ENCODE data around the gene CATSPERZ. TPM values are rescaled to one million over a fixed set of nuclear protein-coding genes. Genes with fewer than 3 reads are reported as not detected.

CATSPERZ gene
- total and polyA plus RNA-seq, 9 of the 15 experiments (the other 6 are each of a cell fraction or from before 2014, with no cell fraction given) = 0.86 to 8.5 (median 3.5) TPM

GRCh38 chr11:64251016-64251752, 49.0 kb upstream of the CATSPERZ start, which contains the start of gene PLCB3 (continued):
- TF ChIP-seq CREB3L1 (IDR thresholded peaks at IDR 0.05; ENCODE audit: borderline replicate concordance, low read depth) = no peak
- TF ChIP-seq JUND (IDR thresholded peaks at IDR 0.05; ENCODE audit: borderline replicate concordance, low read depth, low read length) = no peak
- TF ChIP-seq JUND (tag; IDR thresholded peaks at IDR 0.05; ENCODE audit: borderline replicate concordance, low read depth, low read length) = no peak
- TF ChIP-seq, protein P1, sequence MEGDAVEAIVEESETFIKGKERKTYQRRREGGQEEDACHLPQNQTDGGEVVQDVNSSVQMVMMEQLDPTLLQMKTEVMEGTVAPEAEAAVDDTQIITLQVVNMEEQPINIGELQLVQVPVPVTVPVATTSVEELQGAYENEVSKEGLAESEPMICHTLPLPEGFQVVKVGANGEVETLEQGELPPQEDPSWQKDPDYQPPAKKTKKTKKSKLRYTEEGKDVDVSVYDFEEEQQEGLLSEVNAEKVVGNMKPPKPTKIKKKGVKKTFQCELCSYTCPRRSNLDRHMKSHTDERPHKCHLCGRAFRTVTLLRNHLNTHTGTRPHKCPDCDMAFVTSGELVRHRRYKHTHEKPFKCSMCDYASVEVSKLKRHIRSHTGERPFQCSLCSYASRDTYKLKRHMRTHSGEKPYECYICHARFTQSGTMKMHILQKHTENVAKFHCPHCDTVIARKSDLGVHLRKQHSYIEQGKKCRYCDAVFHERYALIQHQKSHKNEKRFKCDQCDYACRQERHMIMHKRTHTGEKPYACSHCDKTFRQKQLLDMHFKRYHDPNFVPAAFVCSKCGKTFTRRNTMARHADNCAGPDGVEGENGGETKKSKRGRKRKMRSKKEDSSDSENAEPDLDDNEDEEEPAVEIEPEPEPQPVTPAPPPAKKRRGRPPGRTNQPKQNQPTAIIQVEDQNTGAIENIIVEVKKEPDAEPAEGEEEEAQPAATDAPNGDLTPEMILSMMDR (IDR thresholded peaks at IDR 0.05 in 2 of 3, conservative IDR thresholded peaks at IDR 0.05 in 1 of 3; ENCODE audit: insufficient read depth in 2 of 3, low read depth in 1 of 3, low read length in 3 of 3) = peak; percentile 60 to 78 (median 63)
- TF ChIP-seq MIER1 (IDR thresholded peaks at IDR 0.05; ENCODE audit: low read depth) = no peak
- no peak; the same call in 1 of the 2 replicates for TF ChIP-seq DPF2 (IDR thresholded peaks at IDR 0.05)
- TF ChIP-seq ZNF165 (CRISPR knock-in tag; IDR thresholded peaks at IDR 0.05; ENCODE audit: borderline replicate concordance) = no peak
- no peak for TF ChIP-seq MCM7 (IDR thresholded peaks at IDR 0.05)
- no peak for TF ChIP-seq ZKSCAN3 (CRISPR knock-in tag; IDR thresholded peaks at IDR 0.05)
- no peak for TF ChIP-seq ZNF584 (CRISPR knock-in tag; IDR thresholded peaks at IDR 0.05; ENCODE audit: low read depth)
- TF ChIP-seq, protein P2, sequence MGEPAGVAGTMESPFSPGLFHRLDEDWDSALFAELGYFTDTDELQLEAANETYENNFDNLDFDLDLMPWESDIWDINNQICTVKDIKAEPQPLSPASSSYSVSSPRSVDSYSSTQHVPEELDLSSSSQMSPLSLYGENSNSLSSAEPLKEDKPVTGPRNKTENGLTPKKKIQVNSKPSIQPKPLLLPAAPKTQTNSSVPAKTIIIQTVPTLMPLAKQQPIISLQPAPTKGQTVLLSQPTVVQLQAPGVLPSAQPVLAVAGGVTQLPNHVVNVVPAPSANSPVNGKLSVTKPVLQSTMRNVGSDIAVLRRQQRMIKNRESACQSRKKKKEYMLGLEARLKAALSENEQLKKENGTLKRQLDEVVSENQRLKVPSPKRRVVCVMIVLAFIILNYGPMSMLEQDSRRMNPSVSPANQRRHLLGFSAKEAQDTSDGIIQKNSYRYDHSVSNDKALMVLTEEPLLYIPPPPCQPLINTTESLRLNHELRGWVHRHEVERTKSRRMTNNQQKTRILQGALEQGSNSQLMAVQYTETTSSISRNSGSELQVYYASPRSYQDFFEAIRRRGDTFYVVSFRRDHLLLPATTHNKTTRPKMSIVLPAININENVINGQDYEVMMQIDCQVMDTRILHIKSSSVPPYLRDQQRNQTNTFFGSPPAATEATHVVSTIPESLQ (CRISPR knock-in tag; IDR thresholded peaks at IDR 0.05) = 0 out of 2 replicates have a peak, but pooled peaks have one; percentile 41
- TF ChIP-seq FOXA1 (IDR thresholded peaks at IDR 0.05; ENCODE audit: borderline replicate concordance) = no peak
- no peak for TF ChIP-seq CBX5 (IDR thresholded peaks at IDR 0.05; ENCODE audit: borderline replicate concordance, low read depth)
- no peak for TF ChIP-seq MECOM (CRISPR knock-in tag; IDR thresholded peaks at IDR 0.05)
- TF ChIP-seq POLR2A (conservative IDR thresholded peaks at IDR 0.05) = peak; percentile 62
- TF ChIP-seq CTCFL (IDR thresholded peaks at IDR 0.05; ENCODE audit: borderline replicate concordance, insufficient read depth, low read depth, low read length, poor library complexity, severe bottlenecking) = peak; percentile 72
- peak; percentile 46; the same call in 1 of the 2 replicates for TF ChIP-seq ETV5 (CRISPR knock-in tag; IDR thresholded peaks at IDR 0.05; ENCODE audit: low read depth)
- TF ChIP-seq LEF1 (IDR thresholded peaks at IDR 0.05) = no peak
- no peak for TF ChIP-seq TAF7 (tag; IDR thresholded peaks at IDR 0.05)
- TF ChIP-seq DEAF1 (CRISPR knock-in tag; IDR thresholded peaks at IDR 0.05) = no peak
